Cardiac fibroblast (primary cell): ENCODE results near the gene TM4SF5.

Source experiments
- DNase-seq, 2 donors: peaks; one replicate each; pipeline versions ENCODE4 v3.0.0 to v3.0.0-alpha.2; 2010; ENCODE audit warnings: low read depth in 2 of 2
- H3K4me3 ChIP-seq, 2 donors: replicated peaks in 1 of 2; 1 replicate in 1 of 2; 2 replicates in 1 of 2; pipeline ENCODE4 v1.5.1; 2011; ENCODE audit warnings: low read depth in 2 of 2, low read length in 2 of 2, mild to moderate bottlenecking in 2 of 2, moderate library complexity in 1 of 2
- CTCF ChIP-seq: IDR thresholded peaks from one replicate; pipeline ENCODE4 v1.5.1; 2011; ENCODE audit warnings: low read depth, mild to moderate bottlenecking, low read length, inconsistent platforms

The TM4SF5 gene, protein sequence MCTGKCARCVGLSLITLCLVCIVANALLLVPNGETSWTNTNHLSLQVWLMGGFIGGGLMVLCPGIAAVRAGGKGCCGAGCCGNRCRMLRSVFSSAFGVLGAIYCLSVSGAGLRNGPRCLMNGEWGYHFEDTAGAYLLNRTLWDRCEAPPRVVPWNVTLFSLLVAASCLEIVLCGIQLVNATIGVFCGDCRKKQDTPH

DNA sequence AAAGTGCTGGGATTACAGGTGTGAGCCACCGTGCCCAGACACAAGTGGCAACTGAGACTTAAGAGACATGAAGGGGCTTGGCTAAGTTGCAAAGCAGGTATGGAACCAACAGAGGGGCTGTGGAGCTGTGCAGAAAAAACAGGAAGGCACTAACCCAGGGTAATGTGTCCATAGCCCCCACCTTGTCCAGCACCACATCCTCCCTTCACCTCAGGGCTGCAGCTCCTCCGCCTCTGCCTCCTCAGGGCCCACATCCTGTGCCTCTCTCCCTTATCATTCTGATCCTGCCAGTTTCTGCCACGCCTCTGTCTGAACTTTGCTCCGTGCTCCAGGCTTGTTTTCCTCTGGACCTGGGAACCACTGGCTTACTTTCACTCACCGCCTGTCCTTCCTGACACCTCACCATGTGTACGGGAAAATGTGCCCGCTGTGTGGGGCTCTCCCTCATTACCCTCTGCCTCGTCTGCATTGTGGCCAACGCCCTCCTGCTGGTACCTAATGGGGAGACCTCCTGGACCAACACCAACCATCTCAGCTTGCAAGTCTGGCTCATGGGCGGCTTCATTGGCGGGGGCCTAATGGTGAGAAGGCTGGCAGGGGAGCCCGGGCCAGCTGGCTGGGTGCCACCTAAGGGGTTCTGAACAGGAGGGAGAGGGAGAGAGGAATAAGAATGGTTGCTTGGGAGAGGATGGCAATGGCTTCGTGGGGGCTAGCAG is at the start of gene TM4SF5:
Gene TM4SF5, plus strand, starts transcription at position 368 of the 716 bp plus-strand sequence. Its CDS starts 37 bp downstream, at position 405.
- no peak for DNase-seq
- no peak within 1 kb of the TSS for H3K4me3 ChIP-seq
- no peak for TF ChIP-seq CTCF

GRCh38 chr17:4722678-4723240 is 48.9 kb upstream of the TM4SF5 start:
- no peak for TF ChIP-seq CTCF
- H3K4me3 ChIP-seq, result no peak overlapping the region
- no peak for DNase-seq

- no peak overlapping the region for H3K4me3 ChIP-seq
- TF ChIP-seq CTCF, result no peak
- DNase-seq, result no peak
These were observed 47.0 kb upstream of the TM4SF5 start for GRCh38 chr17:4724650-4725049.

- no peak overlapping the region for H3K4me3 ChIP-seq
- no peak for DNase-seq
- no peak for TF ChIP-seq CTCF
These were observed 45.9 kb upstream of the TM4SF5 start for GRCh38 chr17:4725646-4726310.

DNA sequence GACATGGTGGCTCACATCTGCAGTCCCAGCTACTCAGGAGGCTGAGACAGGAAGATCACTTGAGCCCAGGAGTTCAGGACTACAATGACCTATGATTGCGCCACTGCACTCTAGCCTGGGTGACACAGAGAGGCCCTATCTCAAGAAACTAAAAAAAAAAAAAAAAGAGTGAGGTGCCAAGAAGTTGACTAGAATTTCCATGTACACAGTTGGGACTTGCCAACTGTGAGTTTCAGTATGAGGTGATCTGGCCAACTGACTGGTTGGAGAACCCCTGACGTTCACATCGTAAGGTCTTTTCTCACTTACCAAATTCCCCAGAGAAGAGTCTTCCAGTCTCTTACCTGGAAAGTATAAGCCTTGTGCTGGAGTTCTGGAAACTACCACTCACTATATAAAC is 43.6 kb upstream of the TM4SF5 start:
- no peak overlapping the region for H3K4me3 ChIP-seq
- peak in 1 of 2 donors; percentile 41 for DNase-seq

More for the DNA sequence above, 43.6 kb upstream of the TM4SF5 start:
- TF ChIP-seq CTCF, result no peak
